HG03103 (cell line): Measurements from ENCODE around the gene LRSAM1.

Experiments
- ATAC-seq: cut with Tn5 transposase; IDR thresholded peaks from one replicate; pipeline ENCODE4 v1.9.1; 2021; ENCODE audit warnings: low read depth; ENCODE audit not compliant: unreplicated experiment

The LRSAM1 gene

DNA sequence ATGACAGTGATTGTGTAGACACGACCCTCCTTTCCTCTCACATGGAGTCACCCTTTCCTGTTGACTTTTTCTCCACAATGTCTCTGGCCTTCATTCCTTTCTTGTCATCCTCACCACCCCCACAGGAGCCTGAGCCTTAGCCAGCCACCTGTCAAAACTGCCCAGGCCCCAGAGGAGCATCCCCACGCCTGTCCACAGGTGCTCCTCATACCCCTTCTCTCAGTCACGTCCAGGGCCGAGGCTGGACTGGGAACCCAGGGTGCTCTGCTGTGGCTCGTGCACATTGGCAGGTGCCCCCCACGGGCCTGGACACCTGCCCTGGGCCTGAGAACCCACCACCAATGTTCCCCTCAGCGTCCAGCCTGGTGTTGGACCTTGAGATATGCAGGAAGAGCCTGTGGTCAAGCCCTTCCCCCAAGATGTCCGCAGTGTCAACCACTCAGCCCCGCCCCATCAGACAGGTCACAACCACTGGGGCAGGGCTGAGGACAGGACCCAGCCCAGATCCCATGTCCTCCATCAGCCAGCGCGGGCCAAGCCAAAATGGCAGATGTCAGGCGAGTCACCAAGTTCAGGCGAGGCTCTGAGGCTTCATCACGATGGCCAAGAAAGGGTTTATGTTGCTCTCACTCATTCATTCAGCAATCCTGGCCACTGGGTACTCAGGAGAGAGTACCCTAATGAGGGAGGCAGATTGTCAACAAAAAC is 95.0 kb downstream of the LRSAM1 start:
- ATAC-seq: no peak

- ATAC-seq: no peak
Measured at GRCh38 chr9:127548352-127548881, 97.1 kb downstream of the LRSAM1 start.

DNA sequence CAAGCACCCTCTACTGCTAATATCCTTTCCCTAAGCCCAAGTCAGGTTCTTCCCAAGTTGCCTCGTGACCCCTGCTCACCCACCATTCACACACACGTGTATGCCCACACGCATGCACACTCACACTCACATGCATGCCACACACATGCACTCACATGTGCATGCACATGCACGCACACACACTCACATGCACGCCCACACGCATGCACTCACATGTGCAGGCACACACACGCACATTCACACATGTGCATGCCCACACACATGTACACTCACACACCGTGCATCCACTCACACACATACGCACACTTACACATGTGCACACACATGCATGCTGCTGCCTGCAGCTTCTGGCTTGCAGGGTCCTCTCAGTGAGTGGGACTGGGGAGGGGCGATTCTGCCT is 97.9 kb downstream of the LRSAM1 start:
- ATAC-seq: no peak

DNA sequence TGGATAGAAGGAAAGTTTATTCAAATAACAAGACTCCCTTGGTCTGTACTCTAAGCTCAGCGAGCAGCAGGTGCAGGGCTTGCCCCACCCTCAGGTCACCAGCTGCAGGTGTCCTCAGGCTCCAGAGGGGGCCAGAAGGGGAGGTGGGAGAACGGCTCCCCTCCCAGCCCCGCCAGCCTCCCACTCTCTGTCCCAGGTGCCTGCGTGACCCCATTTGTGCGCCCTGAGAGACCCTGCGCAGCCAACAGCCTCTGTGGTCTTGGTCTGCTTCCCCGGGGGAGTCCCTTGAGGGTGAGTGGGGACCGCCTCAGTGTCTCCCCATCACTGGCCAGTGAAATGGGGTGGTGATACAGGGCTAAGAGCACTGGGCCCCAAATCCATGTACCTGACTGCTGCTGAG is 98.4 kb downstream of the LRSAM1 start:
- no peak for ATAC-seq

- no peak for ATAC-seq
Measured at GRCh38 chr9:127550282-127550681, 99.0 kb downstream of the LRSAM1 start.

- ATAC-seq: no peak
Measured at GRCh38 chr9:127550751-127551150, 99.4 kb downstream of the LRSAM1 start.
